ENCODE data around the gene ULK4.
A peak's percentile ranks its signal among the peaks of the same experiment; 100 is the strongest.

Gene ULK4

DNA sequence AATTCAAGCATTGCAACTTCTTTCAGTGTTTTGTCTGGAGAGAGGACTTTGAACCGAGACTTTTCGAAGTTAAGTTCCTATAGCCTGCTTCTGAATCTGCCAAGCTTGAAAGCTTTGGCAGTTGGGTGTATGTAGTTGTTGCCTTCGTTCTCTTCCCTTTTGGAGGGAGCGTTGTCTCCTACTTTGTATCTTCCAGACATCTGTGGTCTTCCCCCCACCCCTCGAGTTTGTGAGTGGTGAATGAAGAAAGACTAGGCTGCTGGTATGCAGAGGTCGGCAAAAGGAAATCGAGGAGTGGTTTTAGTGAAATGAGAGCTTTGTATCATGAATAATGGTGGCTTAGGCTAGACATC lies 761.3 kb downstream of the ULK4 start:
- H3K27ac ChIP-seq, result peak overlapping the region; percentile 99; the same call in 1 of the 2 replicates
- no peak for TF ChIP-seq ZFX (IDR thresholded peaks at IDR 0.05)
- no peak for TF ChIP-seq CTCF (conservative IDR thresholded peaks at IDR 0.05)

- peak overlapping the region; percentile 99 for H3K27ac ChIP-seq
- TF ChIP-seq ZFX (IDR thresholded peaks at IDR 0.05), result no peak
- no peak for TF ChIP-seq CTCF (conservative IDR thresholded peaks at IDR 0.05)
Measured at GRCh38 chr3:41199866-41200668, 761.8 kb downstream of the ULK4 start.

DNA sequence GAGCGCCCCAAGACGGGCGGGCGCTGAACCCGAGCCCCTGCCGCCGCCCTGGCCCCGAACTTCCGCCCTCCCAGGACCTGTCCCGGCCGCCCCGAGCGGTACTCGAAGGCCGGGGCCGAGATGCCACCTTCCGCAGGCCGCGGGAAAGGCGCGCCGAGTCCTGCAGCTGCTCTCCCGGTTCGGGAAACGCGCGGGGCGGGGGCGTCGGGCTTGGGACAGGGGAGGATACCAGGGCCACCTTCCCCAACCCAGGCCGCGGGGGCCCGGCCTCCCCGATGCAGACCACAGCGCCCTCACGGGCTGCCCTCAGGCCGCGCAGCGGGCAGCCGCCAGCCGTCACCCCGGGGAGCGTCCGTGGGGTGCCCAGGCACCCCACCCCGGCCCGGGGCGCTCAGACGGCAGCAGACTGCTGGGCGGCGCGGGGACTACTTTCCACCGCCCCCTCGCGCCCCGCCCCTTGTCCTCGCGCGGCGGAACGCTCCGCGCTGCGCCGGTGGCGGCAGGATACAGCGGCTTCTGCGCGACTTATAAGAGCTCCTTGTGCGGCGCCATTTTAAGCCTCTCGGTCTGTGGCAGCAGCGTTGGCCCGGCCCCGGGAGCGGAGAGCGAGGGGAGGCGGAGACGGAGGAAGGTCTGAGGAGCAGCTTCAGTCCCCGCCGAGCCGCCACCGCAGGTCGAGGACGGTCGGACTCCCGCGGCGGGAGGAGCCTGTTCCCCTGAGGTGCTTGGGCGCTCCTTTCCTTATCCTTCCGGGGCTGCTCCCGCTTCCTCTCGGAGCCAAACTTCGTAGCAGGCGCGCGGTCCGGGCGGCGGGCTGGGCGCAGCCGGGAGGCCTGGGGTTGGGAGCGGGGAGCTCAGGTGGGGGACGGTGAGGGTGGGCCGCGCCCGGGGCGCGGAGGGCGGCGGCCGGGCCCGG lies 762.7 kb downstream of the ULK4 start, which contains the start of gene CTNNB1:
Gene CTNNB1, plus strand, starts transcription at position 556 of the 916 bp plus-strand sequence. CDS start 24,564 bp downstream, outside the sequence.
- H3K27ac ChIP-seq, result peak within 1 kb of the TSS; percentile 99
- TF ChIP-seq ZFX (IDR thresholded peaks at IDR 0.05), result peak; percentile 78; the same call in 1 of the 2 replicates
- TF ChIP-seq CTCF (conservative IDR thresholded peaks at IDR 0.05), result peak; percentile 14; the same call in 1 of the 2 replicates

- no peak for TF ChIP-seq ZFX (IDR thresholded peaks at IDR 0.05)
- no peak for TF ChIP-seq CTCF (conservative IDR thresholded peaks at IDR 0.05)
- H3K27ac ChIP-seq, result peak overlapping the region; percentile 99
Measured at GRCh38 chr3:41198526-41198925, 763.4 kb downstream of the ULK4 start.

DNA sequence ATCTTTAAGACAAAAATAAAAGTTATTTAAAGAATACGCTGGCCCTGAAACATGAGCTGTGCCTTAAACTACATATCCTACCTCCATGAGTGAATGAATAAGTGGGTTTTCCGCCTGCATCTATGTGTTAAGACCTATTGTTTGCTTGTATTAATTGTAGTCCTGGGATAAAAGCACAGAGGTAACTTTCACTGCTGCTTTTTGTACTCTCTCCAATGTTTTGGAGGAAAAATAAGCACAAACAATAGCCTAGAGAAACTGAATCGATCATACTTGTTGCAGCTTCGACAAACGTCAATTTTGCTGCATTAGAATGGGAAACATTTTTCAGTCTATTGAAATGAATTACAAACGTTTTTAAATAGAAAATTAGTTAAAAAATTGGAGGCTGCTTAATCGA lies 763.9 kb downstream of the ULK4 start:
- no peak for TF ChIP-seq ZFX (IDR thresholded peaks at IDR 0.05)
- TF ChIP-seq CTCF (conservative IDR thresholded peaks at IDR 0.05), result no peak
- no peak overlapping the region for H3K27ac ChIP-seq

Measured in C4-2B (cell line).